ENCODE results near the gene RBMS2.
A peak's percentile ranks its signal among the peaks of the same experiment; 100 is the strongest.

DNA sequence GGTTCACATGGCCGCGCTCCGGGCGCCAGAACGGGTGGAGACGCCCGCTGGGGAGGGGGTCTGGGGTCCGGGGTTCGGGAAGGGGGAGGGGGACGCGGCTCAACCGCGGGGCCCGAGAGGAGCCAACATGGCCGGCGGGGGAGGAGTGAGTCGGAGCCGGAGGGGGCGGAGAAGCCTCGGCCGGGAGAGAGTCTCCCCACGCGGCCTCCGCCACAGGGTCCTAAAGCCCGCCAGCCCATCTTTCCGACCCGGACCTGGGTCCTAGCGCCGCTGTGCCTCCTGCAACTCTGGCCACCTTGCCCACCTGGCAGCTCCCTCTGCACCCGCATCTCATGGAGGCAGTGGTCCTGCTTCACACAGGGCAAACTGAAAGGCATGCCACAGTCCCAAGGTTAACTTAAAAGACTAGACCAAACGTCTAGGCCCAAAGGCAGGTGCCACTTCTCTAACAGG lies 108.6 kb downstream of the RBMS2 start, which contains the start of gene BAZ2A:
- TF ChIP-seq, protein P1, sequence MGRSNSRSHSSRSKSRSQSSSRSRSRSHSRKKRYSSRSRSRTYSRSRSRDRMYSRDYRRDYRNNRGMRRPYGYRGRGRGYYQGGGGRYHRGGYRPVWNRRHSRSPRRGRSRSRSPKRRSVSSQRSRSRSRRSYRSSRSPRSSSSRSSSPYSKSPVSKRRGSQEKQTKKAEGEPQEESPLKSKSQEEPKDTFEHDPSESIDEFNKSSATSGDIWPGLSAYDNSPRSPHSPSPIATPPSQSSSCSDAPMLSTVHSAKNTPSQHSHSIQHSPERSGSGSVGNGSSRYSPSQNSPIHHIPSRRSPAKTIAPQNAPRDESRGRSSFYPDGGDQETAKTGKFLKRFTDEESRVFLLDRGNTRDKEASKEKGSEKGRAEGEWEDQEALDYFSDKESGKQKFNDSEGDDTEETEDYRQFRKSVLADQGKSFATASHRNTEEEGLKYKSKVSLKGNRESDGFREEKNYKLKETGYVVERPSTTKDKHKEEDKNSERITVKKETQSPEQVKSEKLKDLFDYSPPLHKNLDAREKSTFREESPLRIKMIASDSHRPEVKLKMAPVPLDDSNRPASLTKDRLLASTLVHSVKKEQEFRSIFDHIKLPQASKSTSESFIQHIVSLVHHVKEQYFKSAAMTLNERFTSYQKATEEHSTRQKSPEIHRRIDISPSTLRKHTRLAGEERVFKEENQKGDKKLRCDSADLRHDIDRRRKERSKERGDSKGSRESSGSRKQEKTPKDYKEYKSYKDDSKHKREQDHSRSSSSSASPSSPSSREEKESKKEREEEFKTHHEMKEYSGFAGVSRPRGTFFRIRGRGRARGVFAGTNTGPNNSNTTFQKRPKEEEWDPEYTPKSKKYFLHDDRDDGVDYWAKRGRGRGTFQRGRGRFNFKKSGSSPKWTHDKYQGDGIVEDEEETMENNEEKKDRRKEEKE (IDR thresholded peaks at IDR 0.05) = no peak
- no peak for TF ChIP-seq SUPT20H (IDR thresholded peaks at IDR 0.05; ENCODE audit: borderline replicate concordance, control insufficient read depth, low read depth, low read length)
- TF ChIP-seq, protein P2, sequence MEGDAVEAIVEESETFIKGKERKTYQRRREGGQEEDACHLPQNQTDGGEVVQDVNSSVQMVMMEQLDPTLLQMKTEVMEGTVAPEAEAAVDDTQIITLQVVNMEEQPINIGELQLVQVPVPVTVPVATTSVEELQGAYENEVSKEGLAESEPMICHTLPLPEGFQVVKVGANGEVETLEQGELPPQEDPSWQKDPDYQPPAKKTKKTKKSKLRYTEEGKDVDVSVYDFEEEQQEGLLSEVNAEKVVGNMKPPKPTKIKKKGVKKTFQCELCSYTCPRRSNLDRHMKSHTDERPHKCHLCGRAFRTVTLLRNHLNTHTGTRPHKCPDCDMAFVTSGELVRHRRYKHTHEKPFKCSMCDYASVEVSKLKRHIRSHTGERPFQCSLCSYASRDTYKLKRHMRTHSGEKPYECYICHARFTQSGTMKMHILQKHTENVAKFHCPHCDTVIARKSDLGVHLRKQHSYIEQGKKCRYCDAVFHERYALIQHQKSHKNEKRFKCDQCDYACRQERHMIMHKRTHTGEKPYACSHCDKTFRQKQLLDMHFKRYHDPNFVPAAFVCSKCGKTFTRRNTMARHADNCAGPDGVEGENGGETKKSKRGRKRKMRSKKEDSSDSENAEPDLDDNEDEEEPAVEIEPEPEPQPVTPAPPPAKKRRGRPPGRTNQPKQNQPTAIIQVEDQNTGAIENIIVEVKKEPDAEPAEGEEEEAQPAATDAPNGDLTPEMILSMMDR (IDR thresholded peaks at IDR 0.05 in 2 of 3, conservative IDR thresholded peaks at IDR 0.05 in 1 of 3; ENCODE audit: control insufficient read depth in 2 of 3, extremely low read depth in 1 of 3, insufficient read depth in 1 of 3, low read depth in 3 of 3, low read length in 3 of 3) = no peak
- TF ChIP-seq GABPA (IDR thresholded peaks at IDR 0.05; ENCODE audit: low read depth) = no peak
- TF ChIP-seq CREM (IDR thresholded peaks at IDR 0.05; ENCODE audit: low read depth) = peak; percentile 88
- TF ChIP-seq, protein P3, sequence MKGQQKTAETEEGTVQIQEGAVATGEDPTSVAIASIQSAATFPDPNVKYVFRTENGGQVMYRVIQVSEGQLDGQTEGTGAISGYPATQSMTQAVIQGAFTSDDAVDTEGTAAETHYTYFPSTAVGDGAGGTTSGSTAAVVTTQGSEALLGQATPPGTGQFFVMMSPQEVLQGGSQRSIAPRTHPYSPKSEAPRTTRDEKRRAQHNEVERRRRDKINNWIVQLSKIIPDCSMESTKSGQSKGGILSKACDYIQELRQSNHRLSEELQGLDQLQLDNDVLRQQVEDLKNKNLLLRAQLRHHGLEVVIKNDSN (IDR thresholded peaks at IDR 0.05; ENCODE audit: borderline replicate concordance, extremely low read length, insufficient read depth, low read depth, low read length) = no peak
- peak; percentile 12; the same call in 1 of the 2 replicates for TF ChIP-seq SMC3 (IDR thresholded peaks at IDR 0.05; ENCODE audit: borderline replicate concordance, low read length)
- TF ChIP-seq RBBP5 (conservative IDR thresholded peaks at IDR 0.05) = no peak
- peak in 1 of 2 experiments; percentile 98; a peak in 2 of 3 replicates for TF ChIP-seq EGR1 (IDR thresholded peaks at IDR 0.05; ENCODE audit: borderline replicate concordance in 1 of 2, low read depth in 2 of 2, low read length in 2 of 2)
- TF ChIP-seq HDAC6 (IDR thresholded peaks at IDR 0.05; ENCODE audit: unreplicated experiment) = no peak
